Mesendoderm (in vitro differentiated cells): ENCODE results near the gene CADPS.

Experiments
- DNase-seq: peaks from one replicate; pipeline ENCODE4 v3.0.0; 2013
- H2AK5ac ChIP-seq: 2 replicates; pipeline ENCODE4 v1.6.1; 2013; ENCODE audit warnings: low read length, inconsistent platforms
- H2BK120ac ChIP-seq: 2 replicates; pipeline ENCODE4 v1.6.1; 2013; ENCODE audit warnings: low read depth, mild to moderate bottlenecking, low read length, moderate library complexity, mixed read lengths
- H2BK15ac ChIP-seq: replicated peaks from 2 replicates; pipeline ENCODE4 v1.6.1; 2013; ENCODE audit warnings: low read depth, mild to moderate bottlenecking, moderate library complexity
- H2BK5ac ChIP-seq: 2 replicates; pipeline ENCODE4 v1.6.1; 2013; ENCODE audit warnings: low read length, inconsistent platforms
- H3K18ac ChIP-seq: 2 replicates; pipeline ENCODE4 v1.6.1; 2013; ENCODE audit warnings: mild to moderate bottlenecking, low read length, mixed read lengths
- H3K23ac ChIP-seq: one replicate; pipeline ENCODE4 v1.6.1; 2013; ENCODE audit warnings: low read length
- H3K27ac ChIP-seq: 2 replicates; pipeline ENCODE4 v1.5.1; 2013; ENCODE audit warnings: low read depth, mild to moderate bottlenecking, inconsistent platforms, low read length, moderate library complexity
- H3K27me3 ChIP-seq: 2 replicates; pipeline ENCODE4 v1.6.1; 2013; ENCODE audit warnings: low read length, control low read depth, mild to moderate bottlenecking, inconsistent platforms; ENCODE audit not compliant: insufficient read depth, poor library complexity
- H3K36me3 ChIP-seq: 2 replicates; pipeline ENCODE4 v1.6.1; 2013; ENCODE audit warnings: low read length, inconsistent platforms; ENCODE audit not compliant: control insufficient read depth, insufficient read depth
- H3K4ac ChIP-seq: one replicate; pipeline ENCODE4 v1.6.1; 2013; ENCODE audit warnings: low read depth, mild to moderate bottlenecking, low read length, moderate library complexity
- H3K4me1 ChIP-seq: 2 replicates; pipeline ENCODE4 v1.6.1; 2013; ENCODE audit warnings: low read depth, low read length, inconsistent platforms; ENCODE audit not compliant: control insufficient read depth
- H3K4me2 ChIP-seq: 2 replicates; pipeline ENCODE4 v1.6.1; 2013; ENCODE audit warnings: low read length
- H3K4me3 ChIP-seq: 2 replicates; pipeline ENCODE4 v1.5.1; 2013; ENCODE audit warnings: mild to moderate bottlenecking, low read length
- H3K56ac ChIP-seq: one replicate; pipeline ENCODE4 v1.6.1; 2013; ENCODE audit warnings: low read length
- H3K79me1 ChIP-seq: 2 replicates; pipeline ENCODE4 v1.6.1; 2013; ENCODE audit warnings: low read length, inconsistent platforms
- H3K79me2 ChIP-seq: 2 replicates; pipeline ENCODE4 v1.6.1; 2013; ENCODE audit warnings: mild to moderate bottlenecking, low read length; ENCODE audit not compliant: control insufficient read depth, insufficient read depth
- H3K9ac ChIP-seq: 2 replicates; pipeline ENCODE4 v1.6.1; 2013; ENCODE audit warnings: low read length, inconsistent platforms
- H4K5ac ChIP-seq: one replicate; pipeline ENCODE4 v1.6.1; 2013; ENCODE audit warnings: low read length
- H4K8ac ChIP-seq: one replicate; pipeline ENCODE4 v1.6.1; 2013; ENCODE audit warnings: low read depth, mild to moderate bottlenecking, control low read depth, low read length, moderate library complexity
- WGBS: extraction: QIAGEN DNeasy Blood & Tissue Kit; methylation state at CpG from one replicate; pipeline ENCODE4 v1.1.7; 2013; ENCODE audit warnings: low lambda C conversion rate, missing lambda C conversion rate; ENCODE audit not compliant: insufficient coverage; ENCODE audit errors: extremely low coverage; 5-methylcytosine and 5-hydroxymethylcytosine counted together

The CADPS gene

GRCh38 chr3:62503516-62503915 lies 371.7 kb downstream of the CADPS start:
- H3K4me2 ChIP-seq, result no peak overlapping the region

GRCh38 chr3:62502315-62503300 lies 372.6 kb downstream of the CADPS start:
- peak; percentile 10 for DNase-seq
- WGBS, result no CpG with 5 or more reads among the region's 8 CpGs

More at GRCh38 chr3:62503516-62503915, 371.7 kb downstream of the CADPS start:
- Histone ChIP-seq H2BK120ac (no peak overlapping the region), H2BK5ac (no peak overlapping the region), H2BK15ac (no peak overlapping the region), H3K27ac (no peak overlapping the region), H3K4me3 (no peak overlapping the region), H4K8ac (no peak overlapping the region), H3K4me1 (no peaks in the 10 kb centered on the region), H4K5ac (no peak overlapping the region), H3K9ac (no peak overlapping the region), H3K56ac (no peak overlapping the region), H3K4ac (no peak overlapping the region), H3K18ac (no peak overlapping the region), H3K36me3 (no peaks in the 10 kb centered on the region), H3K79me2 (no peaks in the 10 kb centered on the region), H3K27me3 (no peaks in the 10 kb centered on the region), H3K23ac (no peak overlapping the region), H2AK5ac (no peak overlapping the region), H3K79me1 (no peaks in the 10 kb centered on the region)
- DNase-seq, result no peak
- WGBS, result no CpG with 5 or more reads among the region's 2 CpGs

DNA sequence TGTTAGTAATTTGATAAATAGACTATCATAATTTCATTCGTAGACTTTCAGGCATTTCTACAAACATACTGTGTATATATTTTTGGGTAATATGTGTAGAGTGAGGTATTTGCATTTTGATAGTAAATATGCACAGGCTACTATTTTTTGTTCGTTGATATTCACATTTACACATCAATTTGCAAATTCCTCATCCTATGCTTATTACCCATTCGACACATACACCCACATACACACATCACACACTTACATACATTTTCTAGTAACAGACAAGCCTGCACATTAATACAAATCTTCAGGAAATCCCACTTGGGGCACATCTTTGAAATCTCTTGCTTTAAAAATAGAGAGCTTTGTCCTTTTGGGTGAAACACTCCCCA lies 373.9 kb downstream of the CADPS start:
- no peak overlapping the region for H4K5ac ChIP-seq
- H3K18ac ChIP-seq, result no peak overlapping the region
- no peak overlapping the region for H2AK5ac ChIP-seq
- H3K4me2 ChIP-seq, result no peak overlapping the region
- no peak overlapping the region for H4K8ac ChIP-seq
- H3K36me3 ChIP-seq, result no peaks in the 10 kb centered on the region
- no peak overlapping the region for H2BK5ac ChIP-seq
- H3K27me3 ChIP-seq, result no peaks in the 10 kb centered on the region
- H3K79me1 ChIP-seq, result no peaks in the 10 kb centered on the region
- H3K4ac ChIP-seq, result no peak overlapping the region
- 100% methylated on average over 1 of the region's 3 CpGs for WGBS
- H3K4me1 ChIP-seq, result no peaks in the 10 kb centered on the region
- H2BK120ac ChIP-seq, result no peak overlapping the region
- no peak for DNase-seq
- H3K79me2 ChIP-seq, result no peaks in the 10 kb centered on the region
- H3K27ac ChIP-seq, result no peak overlapping the region
- no peak overlapping the region for H3K23ac ChIP-seq
- no peak overlapping the region for H3K4me3 ChIP-seq
- no peak overlapping the region for H3K9ac ChIP-seq
- no peak overlapping the region for H2BK15ac ChIP-seq
- H3K56ac ChIP-seq, result no peak overlapping the region

More at GRCh38 chr3:62502315-62503300, 372.6 kb downstream of the CADPS start:
- no peaks in the 10 kb centered on the region for H3K4me1 ChIP-seq
- no peak overlapping the region for H2BK15ac ChIP-seq
- no peaks in the 10 kb centered on the region for H3K27me3 ChIP-seq
- no peak overlapping the region for H3K18ac ChIP-seq
- H3K36me3 ChIP-seq, result no peaks in the 10 kb centered on the region
- H3K9ac ChIP-seq, result no peak overlapping the region
- no peak overlapping the region for H3K4me2 ChIP-seq
- no peak overlapping the region for H3K27ac ChIP-seq
- no peaks in the 10 kb centered on the region for H3K79me1 ChIP-seq
- no peak overlapping the region for H4K8ac ChIP-seq
- no peak overlapping the region for H3K56ac ChIP-seq
- H3K79me2 ChIP-seq, result no peaks in the 10 kb centered on the region
- no peak overlapping the region for H3K4ac ChIP-seq
- H2AK5ac ChIP-seq, result no peak overlapping the region
- H3K4me3 ChIP-seq, result no peak overlapping the region
- H2BK5ac ChIP-seq, result no peak overlapping the region
- H2BK120ac ChIP-seq, result no peak overlapping the region
- no peak overlapping the region for H3K23ac ChIP-seq
- no peak overlapping the region for H4K5ac ChIP-seq

DNA sequence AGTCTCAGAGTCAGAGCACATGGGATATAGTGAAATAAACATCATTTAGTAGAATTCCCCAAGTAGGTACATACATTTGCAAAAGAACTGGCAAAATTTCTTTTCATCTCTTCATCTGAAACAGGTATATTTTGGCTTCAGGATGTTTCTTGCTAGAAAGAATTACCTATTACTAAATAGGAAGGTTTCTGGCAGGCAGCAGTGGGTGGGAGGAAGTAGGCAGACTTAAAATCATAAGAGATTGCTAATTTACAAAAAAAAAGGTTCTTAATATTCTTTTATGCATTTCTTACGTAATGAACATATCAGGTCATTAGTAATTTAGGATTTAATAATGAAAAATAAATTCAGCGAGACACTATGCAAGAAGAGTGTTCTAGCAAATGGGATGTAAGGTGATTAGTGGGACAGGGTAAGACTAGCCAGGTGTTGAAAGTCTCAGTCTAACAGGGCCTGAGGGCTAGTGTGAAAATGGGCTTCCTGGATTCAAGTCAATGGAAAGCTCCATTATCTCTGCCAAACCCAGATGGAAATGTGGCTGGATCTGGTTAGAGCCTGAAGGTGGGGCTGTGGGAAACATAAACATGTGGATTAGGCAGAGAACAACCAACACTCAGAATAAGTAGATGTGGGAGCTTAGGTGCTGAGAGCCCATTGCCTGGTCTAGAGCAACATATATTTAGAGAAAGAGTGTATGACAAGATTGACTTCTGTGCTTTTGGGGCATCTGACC lies 374.5 kb downstream of the CADPS start:
- Histone ChIP-seq H3K9ac (no peak overlapping the region), H3K27ac (no peak overlapping the region), H4K5ac (no peak overlapping the region), H2BK5ac (no peak overlapping the region), H3K4me3 (no peak overlapping the region), H4K8ac (no peak overlapping the region), H3K4me1 (no peaks in the 10 kb centered on the region), H2BK15ac (no peak overlapping the region), H3K79me2 (no peaks in the 10 kb centered on the region), H2BK120ac (no peak overlapping the region), H3K79me1 (no peaks in the 10 kb centered on the region), H3K18ac (no peak overlapping the region), H3K4me2 (no peak overlapping the region), H3K27me3 (no peaks in the 10 kb centered on the region), H3K4ac (no peak overlapping the region), H3K36me3 (no peaks in the 10 kb centered on the region), H3K23ac (no peak overlapping the region), H3K56ac (no peak overlapping the region), H2AK5ac (no peak overlapping the region)
- WGBS, result no CpG with 5 or more reads among the region's 2 CpGs
- DNase-seq, result peak; percentile 91

DNA sequence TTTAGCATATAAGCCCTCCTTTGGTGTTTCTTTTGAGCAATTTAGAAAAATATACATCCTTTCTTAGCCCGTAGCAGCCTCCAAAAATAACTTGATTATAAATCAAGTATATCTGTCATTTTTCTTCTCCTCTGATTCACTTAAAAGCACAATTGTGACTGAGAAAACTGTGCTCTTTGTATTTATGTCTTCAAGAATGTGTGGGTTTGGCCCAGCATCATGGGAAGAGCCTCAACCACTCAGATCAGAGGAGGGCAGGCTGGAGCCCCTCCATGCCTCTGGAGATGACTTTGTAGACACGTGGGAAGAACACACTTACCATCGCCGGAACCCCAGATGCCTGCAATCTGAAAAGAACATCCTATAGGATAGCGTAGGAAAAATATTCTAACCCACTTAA lies 378.1 kb downstream of the CADPS start:
- no peak overlapping the region for H2BK15ac ChIP-seq
- H3K18ac ChIP-seq, result no peak overlapping the region
- H3K27ac ChIP-seq, result no peak overlapping the region
- H3K23ac ChIP-seq, result no peak overlapping the region
- H2AK5ac ChIP-seq, result no peak overlapping the region
- H3K4me2 ChIP-seq, result no peak overlapping the region
- no CpG with 5 or more reads among the region's 5 CpGs for WGBS
- H3K79me1 ChIP-seq, result no peaks in the 10 kb centered on the region
- H3K9ac ChIP-seq, result no peak overlapping the region
- H4K8ac ChIP-seq, result no peak overlapping the region
- no peak overlapping the region for H2BK120ac ChIP-seq
- no peak overlapping the region for H4K5ac ChIP-seq
- H3K36me3 ChIP-seq, result no peaks in the 10 kb centered on the region
- H3K79me2 ChIP-seq, result no peaks in the 10 kb centered on the region
- DNase-seq, result no peak
- H2BK5ac ChIP-seq, result no peak overlapping the region
- no peak overlapping the region for H3K4me3 ChIP-seq
- no peak overlapping the region for H3K4ac ChIP-seq
- no peaks in the 10 kb centered on the region for H3K4me1 ChIP-seq
- no peak overlapping the region for H3K56ac ChIP-seq
- no peaks in the 10 kb centered on the region for H3K27me3 ChIP-seq
